Fibroblast of skin of abdomen (primary cell): ENCODE results near the gene GAS6. TPM values are rescaled to one million over a fixed set of nuclear protein-coding genes. Genes with fewer than 3 reads are reported as not detected.
A peak's percentile ranks its signal among the peaks of the same experiment; 100 is the strongest.
"Not testable (repeated sequence)": the region's sequence is repeated elsewhere in the genome, so short reads cannot be mapped to it uniquely, and the experiment has no call there.

Experiments used
- DNase-seq: peaks from one replicate; pipeline ENCODE4 v3.0.0-alpha.2; 2013
- polyA plus RNA-seq, 2 experiments: library from polyadenylated mRNA; unstranded; fragments of 120-200 nt; gene quantifications; one replicate each; pipeline ENCODE4 v1.2.1, GENCODE V29; 2013; ENCODE audit not compliant: insufficient read length in 2 of 2

The GAS6 gene
- polyA plus RNA-seq (2013, experiment 1 of 2; ENCODE audit: insufficient read length) = 198 TPM
- polyA plus RNA-seq (2013, experiment 2 of 2; ENCODE audit: insufficient read length) = 209 TPM

DNA sequence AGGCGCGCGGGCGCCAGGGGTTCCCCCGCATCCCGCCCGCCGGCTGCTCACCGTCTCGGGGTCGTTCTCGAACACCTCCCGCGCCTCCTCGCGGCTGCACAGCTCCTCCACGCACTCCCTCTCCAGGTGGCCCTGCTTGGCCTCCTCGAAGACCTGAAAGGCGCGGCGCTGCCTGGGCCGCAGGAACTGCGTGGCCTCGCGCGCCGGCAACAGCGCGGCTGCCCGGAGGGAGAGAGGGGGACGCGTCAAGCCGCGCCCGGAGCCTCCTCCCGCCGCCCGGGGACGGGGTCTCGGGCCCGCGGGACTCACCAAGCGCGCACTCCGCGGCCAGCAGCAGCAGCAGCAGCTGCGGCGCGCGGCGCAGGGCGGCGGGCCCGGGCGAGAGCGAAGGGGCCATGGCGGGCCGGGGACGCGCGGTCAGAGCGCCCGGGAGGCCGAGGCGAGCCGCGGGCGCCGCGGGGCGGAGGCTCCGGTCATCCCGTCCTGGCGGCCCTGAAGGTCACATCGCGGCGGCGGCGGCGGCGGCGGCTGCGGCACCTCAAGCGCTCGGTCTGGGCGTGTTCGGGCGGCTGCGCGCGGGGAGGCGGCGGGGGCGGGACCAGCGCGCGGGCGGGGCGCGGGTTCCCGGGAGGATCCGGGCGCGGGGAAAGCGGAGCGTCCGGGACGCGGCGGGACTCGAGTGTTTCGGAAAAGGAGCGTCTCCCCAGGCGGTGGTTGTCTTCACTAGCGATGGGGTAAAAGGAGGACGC, at the start of gene GAS6:
TSS of gene GAS6 (minus strand) at position 553 of the 749 bp plus-strand sequence. CDS start at position 397, 156 bp downstream.
- DNase-seq = peak; percentile 45

GRCh38 chr13:113913408-113913807, 49.5 kb upstream of the GAS6 start:
- not testable (repeated sequence) for DNase-seq

DNA sequence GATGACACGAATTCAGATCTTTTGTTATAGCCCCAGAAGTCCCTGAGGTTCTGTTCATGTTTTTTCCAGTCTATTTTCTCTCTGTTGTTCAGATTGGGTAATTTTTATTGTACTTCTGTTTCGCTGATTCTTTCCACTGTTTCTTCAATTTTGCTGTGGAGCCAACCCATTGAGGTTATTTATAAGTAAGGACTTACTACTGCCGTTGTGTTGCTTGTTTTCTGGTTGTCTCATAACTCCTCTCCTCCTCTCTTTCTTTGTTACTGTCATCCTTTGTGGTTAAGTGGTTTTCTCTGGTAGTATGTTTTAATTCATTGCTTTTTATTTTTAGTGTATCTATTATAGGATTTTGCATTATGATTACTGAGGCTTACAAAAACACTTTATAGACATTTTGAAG, 48.7 kb upstream of the GAS6 start:
- no peak for DNase-seq

DNA sequence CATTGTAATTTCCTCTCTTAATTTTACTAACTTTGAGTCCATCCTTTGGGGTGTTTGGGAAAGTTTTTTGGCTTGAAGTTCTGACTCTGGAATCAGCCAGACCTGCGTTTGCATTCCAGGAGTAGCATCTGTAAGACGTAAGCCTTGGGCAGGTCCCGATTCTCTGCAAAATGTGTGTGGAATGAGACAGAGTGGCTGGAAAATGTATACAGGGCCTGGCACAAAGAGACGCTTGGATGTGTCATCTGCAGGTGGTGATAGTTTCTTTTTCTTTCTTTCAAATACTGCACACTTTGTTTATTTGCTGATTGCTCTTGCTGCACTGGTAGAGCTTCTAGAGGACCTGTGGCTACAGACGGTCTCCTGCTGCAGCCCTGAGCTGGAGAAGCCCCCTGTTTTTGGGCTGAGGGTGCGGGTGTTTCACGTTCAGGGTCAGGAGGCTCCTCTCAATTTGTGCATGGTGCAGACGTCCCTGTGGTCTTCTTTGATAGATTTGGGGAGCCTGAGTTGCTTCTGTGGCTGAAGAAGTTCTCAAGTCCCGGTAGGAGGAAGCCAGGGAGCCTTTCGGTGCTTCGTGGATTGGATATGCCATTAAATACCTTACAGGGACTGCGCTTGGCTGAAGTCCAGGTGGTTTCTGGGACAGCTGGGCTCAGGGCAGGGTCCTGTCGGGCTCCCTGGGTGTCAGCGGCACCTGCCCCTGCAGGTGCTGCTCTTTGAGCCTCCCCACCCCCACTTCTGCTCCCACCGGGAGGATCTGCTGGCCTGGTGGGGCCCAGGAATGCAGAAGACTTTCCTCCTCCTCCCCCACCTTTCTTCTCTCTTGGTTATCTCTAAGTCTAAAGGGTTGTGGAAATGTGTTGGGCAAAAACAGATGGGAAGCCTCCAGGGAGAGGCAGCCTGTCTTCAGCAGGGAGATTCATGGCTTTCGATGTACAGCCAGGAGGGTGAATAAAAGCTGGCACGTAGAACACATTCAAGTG, 44.0 kb upstream of the GAS6 start:
- peak; percentile 86 for DNase-seq

GRCh38 chr13:113906571-113906970, 42.7 kb upstream of the GAS6 start:
- no peak for DNase-seq

- DNase-seq = no peak
Observed at GRCh38 chr13:113905942-113906341, 42.1 kb upstream of the GAS6 start.

- no peak for DNase-seq
Observed at GRCh38 chr13:113905018-113905417, 41.1 kb upstream of the GAS6 start.

- DNase-seq = no peak
Observed at GRCh38 chr13:113904411-113904810, 40.5 kb upstream of the GAS6 start.

GRCh38 chr13:113903912-113904311, 40.0 kb upstream of the GAS6 start:
- DNase-seq = no peak

DNA sequence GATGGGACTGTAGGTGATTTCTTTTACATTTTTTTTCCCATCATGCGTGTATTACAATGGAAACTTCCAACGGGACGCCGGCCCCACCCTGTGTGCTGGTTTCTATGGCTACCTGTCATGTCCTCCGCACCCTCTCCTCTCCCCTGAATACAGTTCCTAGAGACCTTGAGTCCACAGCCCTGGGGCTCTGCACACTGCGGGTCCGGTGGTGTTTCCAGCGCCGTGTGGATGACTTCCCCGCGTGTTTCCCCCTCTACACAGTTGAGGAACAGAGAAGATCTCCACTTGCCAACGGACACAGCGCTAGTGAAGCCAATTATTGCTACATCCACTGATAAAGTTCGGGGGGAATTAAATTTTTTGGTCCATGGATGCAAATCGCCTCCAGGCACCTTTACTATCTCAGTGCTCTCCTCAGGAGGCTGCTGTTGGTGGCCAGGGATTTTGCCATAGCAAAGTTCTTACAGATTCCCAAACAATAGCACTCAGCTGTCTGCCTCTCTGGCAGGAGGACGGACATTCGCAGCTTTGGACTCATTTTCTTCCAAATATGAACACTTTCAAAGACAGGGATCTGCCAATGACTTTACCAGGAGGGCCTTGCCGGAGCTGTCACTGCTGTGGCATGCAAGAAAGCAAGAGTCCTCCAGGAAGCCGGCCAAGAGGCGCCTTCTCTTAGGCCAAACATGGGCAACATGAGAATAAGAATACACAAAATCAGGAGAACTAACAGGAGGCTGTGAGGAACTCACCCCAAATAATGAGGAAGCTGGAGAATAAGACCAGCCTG, 39.3 kb upstream of the GAS6 start:
- peak; percentile 75 for DNase-seq

GRCh38 chr13:113902481-113902880, 38.6 kb upstream of the GAS6 start:
- DNase-seq = peak; percentile 80

GRCh38 chr13:113901642-113902041, 37.8 kb upstream of the GAS6 start:
- no peak for DNase-seq

DNA sequence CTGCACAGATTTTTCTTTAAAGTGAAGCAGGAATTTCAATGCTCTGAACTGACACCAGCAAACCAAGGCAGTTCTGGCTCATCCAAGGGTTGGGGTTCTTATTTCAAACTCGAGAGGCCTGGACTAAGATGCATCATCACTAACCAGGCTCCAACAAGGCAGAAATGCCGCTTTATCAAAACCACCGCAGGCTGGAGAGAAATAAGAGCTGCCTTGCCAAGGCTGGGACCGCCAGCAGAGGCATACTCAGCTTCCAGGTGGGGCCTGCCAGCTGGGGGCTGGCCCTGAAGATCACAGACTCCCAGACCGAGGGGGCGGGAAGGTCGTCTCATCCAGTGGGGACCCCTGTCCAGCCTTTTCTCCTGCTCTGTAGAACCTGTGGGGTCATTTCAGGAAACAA, 37.4 kb upstream of the GAS6 start:
- peak; percentile 54 for DNase-seq

DNA sequence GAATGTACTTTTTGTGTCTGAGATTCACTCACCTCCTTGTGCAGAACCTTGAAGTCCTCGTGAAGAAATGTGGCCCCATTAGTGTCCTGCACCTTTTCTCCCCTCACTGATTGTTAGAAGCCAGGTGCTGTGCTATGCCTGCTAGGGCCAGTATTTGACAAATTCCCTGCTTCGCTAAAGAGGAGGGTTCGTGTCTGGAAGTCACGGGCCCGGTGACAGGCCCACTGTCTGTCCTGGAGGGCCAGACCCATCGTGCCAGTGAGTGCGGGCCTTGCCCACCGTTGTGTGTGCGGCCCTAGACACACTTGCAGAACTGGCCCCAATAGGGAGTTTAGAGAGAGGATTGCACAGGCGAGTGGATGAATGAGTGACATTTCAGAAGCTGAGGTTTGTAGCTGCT, 36.8 kb upstream of the GAS6 start:
- no peak for DNase-seq

DNA sequence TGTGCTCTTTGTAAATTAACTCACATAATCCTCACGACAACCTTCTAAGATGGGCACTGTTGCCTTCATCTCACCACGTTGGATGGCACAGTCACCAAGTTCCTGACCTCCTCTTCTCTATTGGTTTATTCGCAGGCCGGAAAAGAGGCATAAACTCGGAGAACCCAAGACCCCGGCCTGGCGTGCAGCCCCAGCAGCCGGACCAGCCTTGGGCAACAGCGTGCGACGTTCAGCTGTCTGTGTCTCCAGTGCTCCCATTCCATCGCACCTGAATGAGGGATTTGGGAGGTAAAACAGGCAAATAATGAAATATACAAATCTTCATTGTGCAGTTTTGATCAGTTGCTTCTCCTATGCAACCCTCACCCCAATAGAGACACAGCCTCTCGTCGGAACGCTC, 34.5 kb upstream of the GAS6 start:
- no peak for DNase-seq

DNA sequence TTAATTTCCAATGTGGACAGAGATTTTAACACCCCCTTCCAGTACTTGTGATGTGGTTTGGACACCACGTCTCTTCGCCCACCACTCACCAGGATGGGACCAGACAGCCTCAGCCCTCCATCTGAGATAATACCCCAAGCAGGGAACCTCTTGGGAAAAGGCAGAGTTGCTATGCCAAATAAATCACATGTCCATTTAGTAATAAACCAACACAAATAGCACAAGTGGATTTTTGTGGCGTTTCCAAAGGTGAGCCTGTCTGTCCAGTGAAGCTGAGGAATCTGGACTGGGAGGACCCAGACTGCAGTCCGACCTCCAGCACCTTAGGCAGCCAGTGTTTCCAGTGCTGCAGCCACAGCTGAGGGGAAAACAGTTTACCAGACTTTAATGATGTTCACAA, 34.1 kb upstream of the GAS6 start:
- no peak for DNase-seq

GRCh38 chr13:113897161-113897560, 33.3 kb upstream of the GAS6 start:
- DNase-seq = peak; percentile 99

DNA sequence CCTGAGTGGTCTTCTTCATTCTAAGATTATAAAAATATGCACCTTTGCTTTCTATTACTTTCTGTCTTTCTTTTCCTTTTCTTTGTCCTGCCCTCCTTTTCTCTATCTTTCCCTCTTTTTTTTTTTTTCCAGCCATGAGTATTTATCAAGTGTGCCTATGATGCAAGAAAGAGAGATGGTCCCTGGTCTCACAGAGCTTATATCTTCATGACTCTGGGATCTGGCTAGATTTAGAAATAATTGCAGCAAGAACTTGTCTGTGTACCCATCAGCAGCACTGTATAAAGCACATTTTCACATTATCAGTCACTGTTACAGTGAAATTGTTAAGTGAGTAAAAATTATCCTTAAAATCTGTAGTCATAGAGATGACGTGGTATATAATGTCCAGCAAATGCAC, 31.6 kb upstream of the GAS6 start:
- DNase-seq = no peak

- DNase-seq = no peak
Observed at GRCh38 chr13:113890774-113891480, 27.1 kb upstream of the GAS6 start.

DNA sequence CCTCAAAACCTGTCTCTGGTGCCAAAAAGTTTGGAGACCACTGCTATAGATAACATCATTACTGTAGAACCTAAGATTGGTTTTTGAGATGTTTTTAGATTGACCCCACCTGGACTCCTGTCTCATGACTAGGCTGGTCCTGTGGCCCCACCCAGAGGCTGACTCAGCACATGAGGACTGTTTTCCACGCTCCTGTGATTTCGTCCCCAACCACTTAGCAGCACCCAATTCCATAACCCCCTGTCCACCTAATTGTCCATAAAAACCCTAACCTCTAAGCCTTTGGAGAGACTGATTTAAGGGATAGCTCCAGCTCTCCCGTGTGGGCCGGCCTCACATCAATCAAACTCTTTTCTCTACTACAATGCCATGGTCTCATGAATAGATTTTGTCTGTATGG, 25.6 kb upstream of the GAS6 start:
- no peak for DNase-seq

GRCh38 chr13:113888701-113889330, 24.9 kb upstream of the GAS6 start:
- no peak for DNase-seq
